Progenitor cell of endocrine pancreas (in vitro differentiated cells): ENCODE measurements around the gene PRKAG1. TPM values are rescaled to one million over a fixed set of nuclear protein-coding genes. Genes with fewer than 3 reads are reported as not detected.

ENCODE experiments used
- DNase-seq: peaks from one replicate; pipeline ENCODE4 v3.0.0; 2021; ENCODE audit warnings: low spot score; ENCODE audit not compliant: unreplicated experiment
- H3K27ac Mint-ChIP-seq: 2 replicates; pipeline ENCODE4 v1.8.0; 2021; ENCODE audit warnings: mild to moderate bottlenecking, moderate library complexity, mixed read lengths
- H3K27me3 Mint-ChIP-seq: 2 replicates; pipeline ENCODE4 v1.8.0; 2021; ENCODE audit warnings: mixed read lengths
- H3K36me3 Mint-ChIP-seq: 2 replicates; pipeline ENCODE4 v1.8.0; 2022; ENCODE audit warnings: mixed read lengths; ENCODE audit not compliant: insufficient read depth
- H3K4me1 Mint-ChIP-seq: 2 replicates; pipeline ENCODE4 v1.8.0; 2021; ENCODE audit warnings: low read depth, mixed read lengths
- H3K4me3 Mint-ChIP-seq: 2 replicates; pipeline ENCODE4 v1.8.0; 2021; ENCODE audit warnings: low read depth, mild to moderate bottlenecking, moderate library complexity, mixed read lengths
- H3K9me3 Mint-ChIP-seq: 2 replicates; pipeline ENCODE4 v1.8.0; 2021; ENCODE audit warnings: low read depth, mixed read lengths
- total RNA-seq: library from RNA; stranded (reverse); gene quantifications from 2 replicates; pipeline ENCODE4 v1.2.1, GENCODE V29; 2021
- TF ChIP-seq, protein P1 (sequence below): fragments of 200-600 bp; sonication (generic); IDR thresholded peaks from one replicate; pipeline ENCODE4 v1.5.0; 2021; ENCODE audit warnings: antibody characterized with exemption, mild to moderate bottlenecking; ENCODE audit not compliant: unreplicated experiment

PRKAG1 gene
- total RNA-seq, 1 donor from 2014 or later: 52.7 TPM

DNA sequence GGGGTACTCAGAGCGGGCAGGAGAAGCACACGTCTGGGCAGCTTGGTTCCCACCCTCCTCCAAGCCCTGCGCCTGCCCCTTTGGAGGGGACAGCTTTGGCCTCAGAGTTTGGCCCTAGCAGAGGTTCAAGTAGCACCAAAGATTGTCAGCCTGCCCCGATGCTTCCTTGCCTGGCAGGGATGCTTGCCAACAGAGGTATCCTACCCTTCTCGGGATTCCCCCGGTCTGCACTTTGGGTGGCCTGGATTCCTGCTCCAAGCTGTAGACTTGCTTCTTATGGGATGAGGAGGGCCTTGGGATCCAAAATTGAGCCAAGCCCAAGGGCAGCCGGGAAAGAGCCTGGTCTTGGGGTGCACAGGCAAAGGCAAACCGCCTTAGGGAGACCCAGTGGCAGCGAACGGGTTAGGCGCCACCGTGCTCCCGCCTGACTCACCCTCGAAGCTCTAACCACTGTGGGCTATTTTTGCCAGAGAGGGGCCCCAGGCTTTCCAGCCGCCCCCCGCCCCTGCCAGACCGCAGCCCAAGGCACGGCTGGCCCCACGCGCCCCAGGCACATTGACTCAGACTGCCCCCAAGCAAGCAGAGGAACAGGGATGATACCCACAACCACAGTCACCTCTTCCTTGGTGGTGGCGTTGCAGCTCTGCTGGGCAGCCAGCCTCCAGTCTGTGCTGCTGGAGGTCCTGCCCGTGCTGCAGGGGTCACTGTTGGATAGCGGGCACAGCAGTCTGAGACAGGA is 46.2 kb downstream of the PRKAG1 start:
- DNase-seq: no peak
- H3K9me3 Mint-ChIP-seq: no peaks in the 10 kb centered on the region
- no peak overlapping the region for H3K27ac Mint-ChIP-seq
- H3K4me3 Mint-ChIP-seq: no peak overlapping the region
- TF ChIP-seq, protein P1, sequence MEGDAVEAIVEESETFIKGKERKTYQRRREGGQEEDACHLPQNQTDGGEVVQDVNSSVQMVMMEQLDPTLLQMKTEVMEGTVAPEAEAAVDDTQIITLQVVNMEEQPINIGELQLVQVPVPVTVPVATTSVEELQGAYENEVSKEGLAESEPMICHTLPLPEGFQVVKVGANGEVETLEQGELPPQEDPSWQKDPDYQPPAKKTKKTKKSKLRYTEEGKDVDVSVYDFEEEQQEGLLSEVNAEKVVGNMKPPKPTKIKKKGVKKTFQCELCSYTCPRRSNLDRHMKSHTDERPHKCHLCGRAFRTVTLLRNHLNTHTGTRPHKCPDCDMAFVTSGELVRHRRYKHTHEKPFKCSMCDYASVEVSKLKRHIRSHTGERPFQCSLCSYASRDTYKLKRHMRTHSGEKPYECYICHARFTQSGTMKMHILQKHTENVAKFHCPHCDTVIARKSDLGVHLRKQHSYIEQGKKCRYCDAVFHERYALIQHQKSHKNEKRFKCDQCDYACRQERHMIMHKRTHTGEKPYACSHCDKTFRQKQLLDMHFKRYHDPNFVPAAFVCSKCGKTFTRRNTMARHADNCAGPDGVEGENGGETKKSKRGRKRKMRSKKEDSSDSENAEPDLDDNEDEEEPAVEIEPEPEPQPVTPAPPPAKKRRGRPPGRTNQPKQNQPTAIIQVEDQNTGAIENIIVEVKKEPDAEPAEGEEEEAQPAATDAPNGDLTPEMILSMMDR: no peak
- H3K4me1 Mint-ChIP-seq: peaks cover 14% of the 10 kb centered on the region
- no peaks in the 10 kb centered on the region for H3K36me3 Mint-ChIP-seq
- peaks cover 96% of the 10 kb centered on the region for H3K27me3 Mint-ChIP-seq

DNA sequence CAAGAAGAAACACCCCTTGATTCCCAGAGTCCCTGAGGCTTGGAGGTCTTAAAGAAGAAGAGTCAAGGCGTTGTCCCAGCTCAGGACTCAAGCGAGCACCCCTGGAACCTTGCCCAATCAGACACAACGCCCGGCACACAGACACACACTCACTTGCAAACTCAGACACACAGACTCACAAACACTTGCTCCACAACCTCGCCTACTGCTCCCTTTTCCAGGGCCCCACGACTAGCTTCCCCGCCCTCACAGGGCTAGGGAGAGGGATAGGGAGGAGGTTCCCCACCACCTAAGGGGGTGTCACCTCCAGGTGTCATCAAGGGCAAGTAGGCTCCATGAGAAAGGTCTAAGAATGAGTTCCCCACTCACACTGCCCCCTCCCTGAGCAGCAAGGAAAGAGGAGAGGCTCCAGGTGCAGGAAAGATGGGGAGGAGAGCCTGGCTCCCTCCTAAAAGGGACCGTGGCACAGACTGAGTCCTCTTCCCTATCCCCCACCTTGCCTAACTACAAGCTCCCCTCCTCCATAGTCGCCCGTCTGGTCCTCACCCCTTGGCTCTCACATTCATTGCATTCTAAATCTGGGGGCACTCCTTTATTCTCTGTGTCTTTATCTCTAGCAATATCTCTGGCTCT is 47.8 kb downstream of the PRKAG1 start:
- H3K27ac Mint-ChIP-seq: no peak overlapping the region
- DNase-seq: no peak
- peak overlapping the region; percentile 64 for H3K4me3 Mint-ChIP-seq
- H3K36me3 Mint-ChIP-seq: no peaks in the 10 kb centered on the region
- peaks cover 88% of the 10 kb centered on the region for H3K27me3 Mint-ChIP-seq
- TF ChIP-seq, protein P1: no peak
- no peaks in the 10 kb centered on the region for H3K9me3 Mint-ChIP-seq
- H3K4me1 Mint-ChIP-seq: peaks cover 14% of the 10 kb centered on the region

DNA sequence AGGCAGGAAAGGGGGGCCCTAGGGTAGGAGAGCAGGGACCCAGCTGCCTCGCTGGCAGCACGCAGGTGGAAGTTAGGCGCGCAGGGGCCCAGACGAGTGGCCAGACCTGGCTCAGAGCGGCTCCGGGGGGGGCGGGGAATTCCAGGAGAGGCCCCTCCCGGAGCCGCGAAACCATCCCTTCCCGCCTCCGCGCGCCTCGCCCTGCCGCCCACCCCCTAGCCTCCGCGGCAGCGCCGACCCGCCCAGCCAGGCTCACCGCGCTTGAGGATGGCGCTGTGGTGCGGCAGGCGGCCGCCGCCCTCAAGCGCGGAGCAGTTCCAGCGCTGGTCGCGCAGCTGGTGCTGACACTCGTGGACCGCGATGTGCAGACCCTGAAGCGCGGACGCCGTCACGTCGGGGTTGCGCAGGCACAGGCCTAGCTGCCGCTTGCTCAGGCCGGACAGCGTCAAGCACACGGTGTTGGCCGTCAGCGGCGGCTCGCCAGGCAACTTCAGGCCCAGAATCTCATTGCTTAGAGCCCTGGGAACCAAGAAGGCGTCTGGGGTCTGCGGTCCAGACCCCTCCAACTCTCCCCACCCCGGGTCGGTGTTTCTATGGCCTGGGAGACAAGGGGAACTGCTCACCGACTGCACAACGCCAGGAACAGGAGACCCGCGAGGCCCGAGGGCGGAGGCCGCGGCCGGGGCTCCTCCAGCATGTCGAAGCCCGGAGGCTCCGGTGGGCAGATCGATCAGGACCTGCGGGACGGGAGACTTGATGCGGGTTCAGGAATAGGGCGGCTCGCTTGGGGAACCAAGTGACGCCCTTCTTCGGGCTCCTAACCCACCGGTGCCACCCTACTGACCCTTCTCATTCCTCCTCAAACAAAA is 48.5 kb downstream of the PRKAG1 start:
- Mint-ChIP-seq H3K27me3 (peaks cover 88% of the 10 kb centered on the region), H3K4me3 (no peak overlapping the region), H3K27ac (no peak overlapping the region), H3K4me1 (peaks cover 14% of the 10 kb centered on the region), H3K9me3 (no peaks in the 10 kb centered on the region), H3K36me3 (no peaks in the 10 kb centered on the region)
- no peak for DNase-seq
- TF ChIP-seq, protein P1: peak; percentile 17

DNA sequence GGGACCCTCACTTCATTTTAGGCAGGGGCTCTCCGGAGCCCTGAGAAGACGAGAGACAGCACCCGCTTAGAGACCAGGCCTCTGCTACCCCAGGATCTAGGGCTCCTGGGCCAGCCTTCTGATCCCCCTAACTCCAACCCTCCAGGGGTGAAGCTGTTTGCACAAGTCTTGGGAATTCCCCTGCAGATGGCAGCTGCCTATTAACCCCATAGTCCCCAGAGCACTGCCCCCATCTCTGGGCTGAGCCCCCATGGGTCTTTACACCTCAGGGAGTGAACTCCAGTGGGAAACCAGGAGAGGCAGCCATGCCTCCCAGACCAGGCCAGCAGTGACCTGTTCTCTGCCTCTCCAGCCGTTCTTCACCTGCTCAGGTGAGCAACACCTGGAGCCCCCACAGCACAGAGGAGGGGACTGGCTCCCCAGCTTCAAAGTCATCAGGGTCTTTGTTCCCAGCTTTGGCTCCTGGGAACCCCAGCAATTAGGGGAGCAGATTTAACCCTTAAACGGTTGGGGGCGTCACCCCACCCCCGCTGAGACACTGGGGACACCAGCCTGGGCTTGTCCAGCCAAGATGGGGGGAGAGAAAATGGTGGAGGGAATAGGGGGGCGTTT is 49.3 kb downstream of the PRKAG1 start:
- H3K4me3 Mint-ChIP-seq: no peak overlapping the region
- H3K36me3 Mint-ChIP-seq: no peaks in the 10 kb centered on the region
- no peaks in the 10 kb centered on the region for H3K9me3 Mint-ChIP-seq
- peaks cover 86% of the 10 kb centered on the region for H3K27me3 Mint-ChIP-seq
- H3K4me1 Mint-ChIP-seq: peaks cover 14% of the 10 kb centered on the region
- DNase-seq: no peak
- peak overlapping the region; percentile 62 for H3K27ac Mint-ChIP-seq
- TF ChIP-seq, protein P1: no peak

DNA sequence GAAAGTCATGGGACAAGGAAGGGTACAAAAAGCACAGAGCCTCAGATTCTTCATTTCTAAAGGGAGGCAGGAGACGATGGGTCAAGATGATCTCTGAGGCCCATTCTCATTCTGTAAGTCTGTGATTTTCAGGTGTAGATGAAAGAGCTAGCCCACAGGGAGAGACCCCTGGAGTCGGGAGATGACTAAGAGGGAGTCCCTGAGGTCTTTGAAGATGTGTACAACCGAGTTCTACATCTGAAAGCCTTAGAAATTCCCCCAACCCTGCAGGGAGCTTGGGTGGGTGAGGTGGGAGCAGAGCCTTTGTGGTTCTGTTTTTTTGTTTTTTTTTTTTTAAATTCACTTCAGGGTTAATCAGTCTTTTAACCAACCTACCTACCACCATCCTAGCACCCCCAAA is 50.1 kb downstream of the PRKAG1 start:
- Mint-ChIP-seq H3K27me3 (peaks cover 78% of the 10 kb centered on the region), H3K9me3 (no peaks in the 10 kb centered on the region), H3K4me3 (no peak overlapping the region), H3K4me1 (peaks cover 14% of the 10 kb centered on the region), H3K27ac (no peak overlapping the region), H3K36me3 (no peaks in the 10 kb centered on the region)
- TF ChIP-seq, protein P1: no peak
- DNase-seq: no peak
